22Rv1 (cell line): ENCODE data around the gene PMVK.

Source experiments
- CTCF ChIP-seq: fragments of 450-650 bp; IDR thresholded peaks from 2 replicates; pipeline ENCODE4 v1.5.1; 2017; ENCODE audit warnings: mild to moderate bottlenecking
- ZFX ChIP-seq: fragments of 450-650 bp; IDR thresholded peaks from 2 replicates; pipeline ENCODE4 v1.6.1; 2017; ENCODE audit warnings: antibody characterized with exemption, borderline replicate concordance

GRCh38 chr1:154964359-154964758, 27.8 kb upstream of the PMVK start:
- TF ChIP-seq CTCF = no peak
- TF ChIP-seq ZFX = no peak
